Skeletal muscle cell (primary cell): Measurements from ENCODE around the gene RBM20.
A peak's percentile ranks its signal among the peaks of the same experiment; 100 is the strongest.

Source experiments
- DNase-seq: peaks from one replicate; pipeline ENCODE4 v3.0.0-alpha.2; 2010; ENCODE audit warnings: low read depth
- H3K4me3 ChIP-seq: 2 replicates; pipeline ENCODE4 v1.5.1; 2011; ENCODE audit warnings: low read depth, mild to moderate bottlenecking, control low read depth, low read length, moderate library complexity

Gene RBM20

DNA sequence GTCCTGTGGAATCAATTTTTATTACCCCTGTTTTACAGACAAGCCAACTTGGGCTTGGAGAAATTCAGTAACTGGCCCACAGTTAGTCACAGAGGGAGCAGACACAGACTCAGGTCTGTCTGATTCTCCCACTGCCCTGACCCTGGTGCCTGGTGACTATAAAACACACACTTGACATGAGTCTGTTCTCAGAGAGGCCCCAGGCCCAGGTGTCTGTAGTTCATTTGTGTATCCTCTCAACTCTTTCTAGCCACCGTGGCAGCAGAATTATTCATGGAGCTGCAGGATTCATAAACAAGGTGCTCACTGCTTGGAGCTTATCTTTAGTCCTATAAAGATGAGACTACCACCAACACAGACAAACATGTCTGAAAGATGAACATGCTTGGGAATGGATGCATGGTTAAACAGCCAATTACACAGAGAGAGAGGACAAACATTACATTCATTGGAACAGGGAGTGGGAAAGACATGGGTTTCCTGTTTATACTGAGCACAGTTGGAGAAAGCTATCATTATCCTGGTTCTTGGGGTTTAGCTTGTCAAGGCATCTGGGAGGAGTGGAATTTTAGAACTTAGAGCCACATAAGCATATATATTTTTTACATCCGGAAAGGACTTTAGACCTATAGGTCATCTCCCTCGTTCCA lies 148.5 kb downstream of the RBM20 start:
- DNase-seq: no peak
- no peak overlapping the region for H3K4me3 ChIP-seq

DNA sequence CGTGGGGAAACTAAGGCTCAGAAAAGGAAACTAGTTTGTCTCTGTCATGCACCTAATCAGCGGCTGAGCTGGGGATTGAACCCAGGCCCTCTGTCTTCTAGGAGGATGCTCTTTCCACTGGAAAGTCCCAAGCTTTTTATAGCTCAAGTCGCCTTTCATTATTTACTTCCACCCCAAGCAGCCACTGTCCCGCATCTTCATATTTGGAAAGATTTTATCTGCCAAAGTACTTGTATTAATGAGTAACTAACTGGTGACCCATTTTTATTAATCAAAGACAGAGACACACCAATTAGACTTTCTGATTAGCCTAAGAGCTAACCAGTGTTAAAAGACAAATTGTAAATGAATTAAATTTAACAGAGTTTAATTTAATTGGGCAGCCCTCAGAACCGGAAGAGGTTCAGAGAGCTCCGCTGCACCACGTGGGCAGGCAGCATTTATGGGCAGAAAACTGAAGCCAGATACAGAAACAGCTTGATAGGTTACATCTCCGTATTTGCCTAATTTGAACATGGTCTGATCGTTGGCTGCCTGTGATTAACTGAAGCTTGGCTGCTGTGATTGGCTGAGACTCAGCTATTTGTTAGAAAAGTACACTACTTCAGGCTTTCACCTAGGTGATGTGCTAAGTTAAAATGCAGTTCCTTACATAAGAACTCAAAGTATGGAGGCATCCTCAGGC lies 149.1 kb downstream of the RBM20 start:
- no peak overlapping the region for H3K4me3 ChIP-seq
- no peak for DNase-seq

DNA sequence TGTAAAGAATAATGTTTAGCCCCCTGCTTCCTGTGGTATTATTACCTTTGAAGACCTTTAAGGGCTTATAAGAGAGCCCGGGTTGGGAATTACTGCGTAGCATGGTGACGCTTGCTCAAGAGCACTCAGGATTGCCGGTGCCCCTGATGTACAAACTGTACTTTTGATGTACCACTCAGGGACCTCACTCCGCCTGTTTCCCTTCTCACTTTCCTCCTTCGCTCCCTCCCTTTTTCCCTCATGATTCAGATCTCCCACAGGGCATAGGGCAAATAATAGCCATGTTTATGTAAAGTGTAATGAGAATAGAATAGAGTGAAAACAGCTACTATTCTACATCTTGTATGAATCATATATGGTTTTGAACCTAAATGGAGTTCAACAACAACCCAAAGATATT lies 149.8 kb downstream of the RBM20 start:
- DNase-seq: no peak
- no peak overlapping the region for H3K4me3 ChIP-seq

DNA sequence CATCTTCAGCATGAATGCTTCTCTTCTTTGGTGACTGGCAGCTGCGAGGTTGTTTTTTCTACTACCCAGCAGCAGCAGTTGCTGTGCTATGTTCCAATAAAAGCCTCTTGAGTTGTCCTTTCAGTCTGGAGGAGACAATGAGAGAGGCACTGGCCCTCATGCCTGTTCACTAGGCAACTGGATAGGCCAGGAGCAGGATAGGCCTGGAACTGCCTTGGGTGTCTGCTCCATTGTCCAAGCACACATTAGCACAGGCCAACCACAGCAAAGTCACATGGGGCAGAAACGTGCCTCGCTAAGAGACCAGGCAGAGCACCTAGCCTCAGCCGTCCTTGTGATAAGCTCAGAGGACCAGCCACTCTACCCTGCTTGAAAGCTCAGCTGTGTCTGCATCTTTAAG lies 150.7 kb downstream of the RBM20 start:
- no peak for DNase-seq
- no peak overlapping the region for H3K4me3 ChIP-seq

DNA sequence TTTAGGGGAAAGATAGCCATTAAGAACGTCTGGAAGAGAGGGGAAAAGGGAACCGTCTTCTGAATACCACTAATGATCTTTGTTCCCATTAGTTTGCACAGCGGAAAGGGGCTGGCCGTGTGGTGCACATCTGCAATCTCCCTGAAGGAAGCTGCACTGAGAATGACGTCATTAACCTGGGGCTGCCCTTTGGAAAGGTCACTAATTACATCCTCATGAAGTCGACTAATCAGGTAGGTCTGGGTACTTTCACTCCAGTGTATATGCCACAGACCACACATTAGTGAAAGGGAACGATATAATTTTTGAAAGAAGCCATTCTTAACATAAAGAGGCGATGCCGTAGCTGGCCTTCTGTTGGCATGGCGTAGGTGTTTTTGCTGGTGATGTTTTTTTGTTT lies 153.3 kb downstream of the RBM20 start:
- DNase-seq: no peak
- H3K4me3 ChIP-seq: no peak overlapping the region

DNA sequence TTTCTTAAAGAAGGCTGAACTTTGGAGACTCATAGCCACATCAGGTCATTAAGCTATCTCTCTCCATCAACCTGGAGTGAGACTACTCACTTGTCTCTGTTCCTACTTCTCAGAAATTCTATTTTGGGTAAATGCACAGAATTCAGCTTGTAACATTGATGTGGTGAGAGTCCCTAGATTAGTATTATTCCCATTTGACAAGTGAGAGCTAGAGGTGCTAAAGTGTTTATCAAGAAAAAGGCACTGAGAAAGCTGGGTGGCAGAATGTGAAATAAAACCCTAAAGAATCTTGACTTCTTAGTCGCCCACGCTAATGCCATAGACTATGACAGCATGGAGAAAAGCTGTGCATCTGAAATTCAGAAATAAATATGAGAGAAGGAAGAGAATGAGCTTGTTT lies 154.2 kb downstream of the RBM20 start:
- no peak for DNase-seq
- H3K4me3 ChIP-seq: no peak overlapping the region

DNA sequence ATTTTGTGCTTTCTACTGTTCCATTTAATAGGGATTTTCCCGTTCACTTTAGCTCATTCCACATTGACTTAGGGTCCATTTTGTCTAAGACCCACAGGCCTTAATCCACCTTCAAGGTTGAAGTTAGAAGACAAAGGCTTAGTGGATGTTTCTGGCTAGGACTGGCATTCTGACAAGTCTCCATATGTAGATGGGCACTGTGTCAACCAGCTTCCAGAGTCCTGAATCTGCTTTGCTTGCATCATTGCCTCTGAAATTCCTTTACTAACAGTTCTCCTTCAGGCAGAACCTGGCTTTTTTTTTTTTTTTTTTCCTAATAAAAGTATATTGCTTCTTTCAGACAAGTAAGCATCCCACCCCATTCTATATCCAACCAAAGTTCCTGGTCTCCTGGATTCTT lies 158.0 kb downstream of the RBM20 start:
- no peak overlapping the region for H3K4me3 ChIP-seq
- DNase-seq: peak; percentile 63

DNA sequence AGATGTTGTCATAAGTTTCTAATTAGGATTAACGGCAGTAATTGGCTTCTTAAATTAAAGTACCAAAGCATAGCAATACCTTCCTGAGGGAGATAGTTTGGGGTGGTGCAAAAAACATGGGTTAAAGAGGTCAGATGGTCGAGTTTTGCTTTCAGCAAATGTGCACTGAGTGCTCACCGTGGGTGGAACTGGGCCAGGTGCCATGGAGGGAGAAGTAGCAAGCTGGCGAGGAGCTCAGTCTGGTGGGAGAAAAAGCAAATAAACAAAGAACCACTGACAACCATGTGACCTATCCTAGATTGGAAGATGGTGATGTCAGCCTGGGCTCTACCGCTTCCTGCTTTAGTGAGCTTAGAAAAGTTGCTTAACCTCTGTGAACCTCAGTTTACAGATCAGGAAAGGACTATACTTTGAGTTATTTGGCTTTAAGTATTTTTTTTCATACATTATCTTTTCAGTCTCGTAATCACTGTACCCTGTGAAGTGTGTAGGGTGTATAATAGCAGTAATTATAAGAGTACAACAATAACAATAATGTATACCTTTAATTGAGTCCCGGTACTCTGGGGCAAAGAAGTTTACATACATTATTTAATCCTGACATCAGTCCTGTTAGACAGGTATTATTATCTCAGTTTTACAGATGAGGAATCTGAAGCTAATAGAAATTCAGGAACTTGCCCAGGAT lies 158.6 kb downstream of the RBM20 start:
- peak; percentile 74 for DNase-seq
- H3K4me3 ChIP-seq: no peak overlapping the region

DNA sequence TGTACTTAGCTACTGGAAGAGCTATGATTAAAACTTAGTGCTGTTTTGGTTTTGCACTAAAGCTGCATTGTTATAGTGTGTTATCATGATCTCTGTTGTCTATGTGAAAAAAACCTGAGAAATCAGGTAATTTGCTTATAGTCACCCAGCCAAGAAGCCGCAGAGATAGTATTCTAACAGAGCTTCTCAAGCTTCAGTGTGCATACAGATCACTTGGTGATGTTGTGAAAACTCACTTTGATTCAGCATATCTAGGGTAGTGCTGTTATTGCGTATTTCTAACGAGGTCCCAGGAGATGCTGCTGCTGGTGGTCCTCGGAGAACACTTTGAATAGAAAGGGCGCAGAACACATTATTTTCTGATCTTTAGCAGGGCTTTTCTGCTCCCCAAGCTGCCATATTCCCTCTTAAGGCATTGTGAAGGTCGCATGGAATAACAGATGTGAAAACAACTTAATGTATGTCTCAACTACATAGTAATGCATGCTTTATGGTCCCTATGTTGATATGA lies 159.2 kb downstream of the RBM20 start:
- DNase-seq: no peak

DNA sequence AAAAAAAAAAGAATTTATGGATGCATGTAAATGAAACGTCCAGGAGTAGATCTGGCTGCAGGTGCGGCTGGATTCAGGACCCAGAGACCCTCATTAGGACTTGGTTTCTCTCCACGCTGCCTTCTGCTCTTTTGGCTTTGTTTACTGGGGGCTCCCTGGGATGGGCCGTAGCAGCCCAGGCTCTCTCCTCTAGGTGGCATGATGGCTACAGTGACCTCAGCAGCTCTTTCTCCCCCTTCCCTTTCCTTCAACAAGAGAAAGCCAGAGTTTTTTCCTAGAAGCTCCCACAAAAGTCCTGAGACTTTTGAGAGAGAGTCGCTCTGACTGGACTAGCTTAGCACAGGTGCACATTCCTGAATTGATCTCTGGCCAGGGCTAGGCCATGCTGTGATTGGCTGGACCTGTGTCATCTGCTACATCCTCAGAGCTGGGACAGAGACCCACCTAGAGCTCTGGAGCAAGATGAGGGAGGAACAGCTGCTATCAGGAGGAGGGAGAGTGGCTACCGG lies 159.7 kb downstream of the RBM20 start:
- no peak for DNase-seq
- no peak overlapping the region for H3K4me3 ChIP-seq

More for the DNA sequence above, 159.2 kb downstream of the RBM20 start:
- no peak overlapping the region for H3K4me3 ChIP-seq

DNA sequence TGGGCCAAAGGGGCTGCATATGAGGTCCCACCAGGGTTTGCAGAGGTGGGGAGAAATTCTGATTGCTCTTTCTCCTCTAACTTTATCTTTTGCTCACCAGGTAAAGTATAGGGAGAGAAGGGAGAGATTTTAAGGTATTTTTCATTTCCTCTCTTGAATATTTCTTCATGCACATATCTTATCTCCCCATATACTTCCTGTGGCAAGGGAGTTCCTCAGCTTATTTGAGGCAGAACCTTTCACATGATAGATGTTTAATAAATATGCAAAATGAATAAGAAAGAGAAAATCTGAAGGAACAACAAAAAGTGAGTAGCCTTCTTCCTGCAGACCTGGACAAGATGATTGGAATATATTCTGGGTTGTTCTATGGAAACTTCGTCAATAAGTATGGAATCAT lies 160.2 kb downstream of the RBM20 start:
- no peak for DNase-seq
- H3K4me3 ChIP-seq: no peak overlapping the region

DNA sequence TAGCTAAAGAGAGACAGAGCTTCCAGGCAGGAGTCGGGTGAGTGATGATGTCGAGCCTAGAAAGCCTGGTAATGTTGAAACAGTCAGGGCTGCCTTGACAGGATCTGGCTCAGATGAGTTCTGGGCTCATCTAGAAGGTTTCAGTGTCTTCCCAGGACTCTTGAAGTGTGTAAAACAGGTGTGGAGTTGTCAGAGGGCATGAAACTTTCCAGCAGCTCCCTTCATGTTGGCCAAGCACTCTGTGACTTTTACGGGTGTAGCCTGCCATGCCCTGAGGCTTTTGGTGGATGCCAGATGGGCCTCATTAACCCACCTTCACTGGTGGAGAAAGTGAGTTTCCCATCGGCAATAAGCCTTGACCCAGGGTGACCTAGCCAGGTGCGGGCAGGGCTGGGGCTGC lies 161.2 kb downstream of the RBM20 start:
- no peak overlapping the region for H3K4me3 ChIP-seq
- no peak for DNase-seq

DNA sequence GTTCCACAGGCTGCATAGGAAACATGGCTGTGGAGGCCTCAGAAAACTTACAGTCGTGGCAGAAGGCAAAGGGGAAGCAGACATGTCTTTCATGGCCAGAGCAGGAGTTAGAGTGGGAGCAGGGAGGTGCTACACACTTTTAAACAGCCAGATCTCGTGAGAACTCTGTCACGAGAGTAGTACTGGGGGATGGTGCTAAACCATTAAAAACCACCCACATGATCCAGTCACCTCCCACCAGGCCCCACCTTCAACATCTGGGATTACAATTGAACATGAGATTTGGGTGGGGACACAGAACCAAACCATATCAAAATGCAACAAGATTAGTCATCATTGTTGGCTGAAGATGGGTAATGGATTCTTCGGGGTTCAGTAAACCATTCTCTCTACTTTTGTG lies 162.2 kb downstream of the RBM20 start:
- H3K4me3 ChIP-seq: no peak overlapping the region
- DNase-seq: no peak

DNA sequence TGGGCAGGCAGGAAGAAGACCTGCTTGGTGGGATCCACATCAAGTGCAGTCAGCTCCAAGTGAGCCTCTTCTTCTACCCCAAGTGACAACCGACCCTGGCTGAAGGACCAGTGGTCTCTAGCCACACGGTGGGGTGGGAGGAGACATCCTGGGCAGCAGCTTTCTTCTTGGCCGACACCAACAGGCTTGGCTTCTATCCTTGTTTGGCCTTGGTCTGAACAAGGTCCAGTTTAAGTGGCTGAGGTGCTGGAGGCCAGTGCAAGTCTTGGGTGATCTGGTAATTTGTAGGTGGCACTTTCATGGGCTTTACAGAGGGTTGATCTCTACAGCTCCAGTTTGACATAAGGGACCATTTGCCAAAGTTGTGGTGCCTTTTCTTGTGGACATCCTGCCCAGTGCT lies 164.0 kb downstream of the RBM20 start:
- no peak for DNase-seq
- H3K4me3 ChIP-seq: no peak overlapping the region

DNA sequence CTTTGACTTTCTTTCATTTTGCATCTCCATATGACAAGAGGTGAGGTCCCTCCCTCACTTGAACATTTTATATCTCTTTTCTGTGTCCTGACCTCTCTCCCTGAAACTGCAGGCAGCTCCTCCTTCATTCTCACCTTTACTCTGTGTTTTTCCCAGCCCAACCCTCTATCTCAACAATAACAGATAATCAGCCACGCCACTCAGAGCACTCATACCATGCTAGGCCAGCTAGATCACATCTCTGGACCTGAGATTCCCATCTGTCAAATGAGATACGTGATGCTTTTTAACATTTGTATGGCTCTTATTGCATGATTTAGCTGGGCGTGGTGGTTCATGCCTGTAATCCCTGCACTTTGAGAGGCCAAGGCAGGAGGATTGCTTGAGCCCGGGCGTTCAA lies 164.5 kb downstream of the RBM20 start:
- DNase-seq: no peak
- no peak overlapping the region for H3K4me3 ChIP-seq

DNA sequence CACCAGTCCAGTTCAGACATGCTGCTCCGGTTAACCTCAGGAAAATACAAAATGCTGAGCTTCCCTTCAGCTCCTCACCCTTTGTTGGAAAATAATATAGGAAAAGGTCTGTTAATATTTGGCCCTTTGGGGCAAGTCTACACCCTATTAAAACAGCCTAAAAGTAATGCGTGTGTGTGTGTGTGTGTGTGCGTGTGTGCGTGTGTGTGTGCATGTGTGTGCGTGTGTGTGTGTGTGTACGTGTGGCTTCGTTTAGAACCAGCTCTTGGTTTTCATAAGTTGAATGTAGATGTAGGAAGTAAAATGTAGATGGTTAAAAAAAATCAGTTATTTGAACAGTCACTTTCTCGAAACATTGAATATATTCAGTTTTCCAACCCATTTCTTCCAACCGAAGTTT lies 166.5 kb downstream of the RBM20 start:
- no peak for DNase-seq
- H3K4me3 ChIP-seq: no peak overlapping the region

DNA sequence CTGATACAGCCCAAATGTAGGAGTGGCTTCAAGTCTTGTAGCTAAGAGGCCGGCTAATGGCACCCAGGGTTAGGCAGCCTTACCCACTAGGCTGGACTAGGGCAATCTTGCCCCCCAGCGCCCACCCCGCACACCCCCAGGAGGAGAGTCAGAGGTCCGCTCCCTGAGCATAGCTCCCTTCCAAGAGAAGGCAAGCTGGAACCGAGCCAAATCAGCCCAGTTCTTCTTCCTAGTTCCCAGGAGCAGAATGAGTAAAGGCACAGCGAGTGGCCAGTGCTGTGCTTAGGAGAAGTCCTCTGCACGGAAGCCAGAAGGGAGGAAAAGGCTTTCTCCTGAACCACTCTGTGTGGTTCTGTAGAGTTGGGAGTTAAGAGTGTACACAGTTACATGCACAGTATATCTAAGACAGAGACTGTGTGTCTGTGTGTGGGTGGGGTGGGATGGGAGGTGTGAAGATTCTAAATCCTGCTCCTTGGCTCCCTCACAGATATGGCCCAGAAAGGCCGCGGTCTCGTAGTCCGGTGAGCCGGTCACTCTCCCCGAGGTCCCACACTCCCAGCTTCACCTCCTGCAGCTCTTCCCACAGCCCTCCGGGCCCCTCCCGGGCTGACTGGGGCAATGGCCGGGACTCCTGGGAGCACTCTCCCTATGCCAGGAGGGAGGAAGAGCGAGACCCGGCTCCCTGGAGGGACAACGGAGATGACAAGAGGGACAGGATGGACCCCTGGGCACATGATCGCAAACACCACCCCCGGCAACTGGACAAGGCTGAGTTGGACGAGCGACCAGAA lies 167.8 kb downstream of the RBM20 start:
- no peak for DNase-seq

DNA sequence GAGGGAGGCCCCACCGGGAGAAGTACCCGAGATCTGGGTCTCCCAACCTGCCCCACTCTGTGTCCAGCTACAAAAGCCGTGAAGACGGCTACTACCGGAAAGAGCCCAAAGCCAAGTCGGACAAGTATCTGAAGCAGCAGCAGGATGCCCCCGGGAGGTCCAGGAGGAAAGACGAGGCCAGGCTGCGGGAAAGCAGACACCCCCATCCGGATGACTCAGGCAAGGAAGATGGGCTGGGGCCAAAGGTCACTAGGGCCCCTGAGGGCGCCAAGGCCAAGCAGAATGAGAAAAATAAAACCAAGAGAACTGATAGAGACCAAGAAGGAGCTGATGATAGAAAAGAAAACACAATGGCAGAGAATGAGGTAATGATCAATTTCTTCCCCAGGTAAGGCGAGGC lies 168.4 kb downstream of the RBM20 start:
- H3K4me3 ChIP-seq: no peak overlapping the region
- DNase-seq: no peak

More for the DNA sequence above, 167.8 kb downstream of the RBM20 start:
- no peak overlapping the region for H3K4me3 ChIP-seq

DNA sequence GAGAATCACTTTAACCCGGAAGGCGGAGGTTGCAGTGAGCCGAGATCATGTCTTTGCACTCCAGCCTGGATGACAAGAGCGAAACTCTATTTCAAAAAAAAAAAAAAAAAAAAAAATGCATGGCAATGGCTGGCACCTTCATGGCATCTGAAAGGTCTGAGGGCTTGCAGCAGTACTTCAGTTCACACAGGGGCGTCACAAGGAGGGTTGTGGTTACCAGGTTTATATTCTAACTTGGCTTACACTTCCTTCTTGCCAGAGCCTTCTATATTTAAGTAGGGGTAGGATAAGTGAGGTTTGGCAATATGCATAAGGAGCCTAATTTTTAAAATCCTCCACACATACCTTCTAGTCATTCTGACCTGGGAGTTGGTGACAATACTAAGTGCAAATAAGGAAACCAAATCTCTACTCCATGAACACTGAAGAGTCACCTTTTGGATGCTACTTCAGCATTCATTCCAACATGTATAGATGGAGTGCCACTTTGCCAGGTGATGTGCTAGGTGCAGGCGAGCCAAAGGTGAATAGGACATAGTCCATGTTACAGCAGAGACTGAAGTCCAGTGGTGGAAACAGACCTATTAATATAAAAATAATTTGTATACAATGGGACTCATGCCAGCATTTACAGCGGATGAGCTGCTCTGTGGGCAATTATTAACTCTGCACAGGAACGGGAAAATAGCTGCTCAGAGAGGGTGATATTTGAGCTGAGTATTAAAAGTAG lies 169.8 kb downstream of the RBM20 start:
- DNase-seq: no peak

More for the DNA sequence above, 169.8 kb downstream of the RBM20 start:
- H3K4me3 ChIP-seq: no peak overlapping the region
